Umbilical cord (tissue), 2 donors: Measurements from ENCODE around the gene MDFIC. TPM values are rescaled to one million over a fixed set of nuclear protein-coding genes. Genes with fewer than 3 reads are reported as not detected.

Experiments
- DNase-seq: peaks from one replicate; pipeline ENCODE4 v3.0.0-alpha.2; 2015; ENCODE audit warnings: low spot score
- total RNA-seq: library from RNA; depleted of rRNA; stranded (reverse); fragments of >200 nt; gene quantifications from one replicate; pipeline ENCODE4 v1.2.3, GENCODE V29; 2014; ENCODE audit warnings: low replicate concordance; ENCODE audit not compliant: insufficient read depth

The MDFIC gene
- total RNA-seq, 1 donor from 2014 or later, result 66.2 TPM

- DNase-seq, result no peak
Measured at GRCh38 chr7:114925434-114925833, 3.5 kb downstream of the MDFIC start.

GRCh38 chr7:114928060-114928459, 6.2 kb downstream of the MDFIC start:
- DNase-seq, result no peak

DNA sequence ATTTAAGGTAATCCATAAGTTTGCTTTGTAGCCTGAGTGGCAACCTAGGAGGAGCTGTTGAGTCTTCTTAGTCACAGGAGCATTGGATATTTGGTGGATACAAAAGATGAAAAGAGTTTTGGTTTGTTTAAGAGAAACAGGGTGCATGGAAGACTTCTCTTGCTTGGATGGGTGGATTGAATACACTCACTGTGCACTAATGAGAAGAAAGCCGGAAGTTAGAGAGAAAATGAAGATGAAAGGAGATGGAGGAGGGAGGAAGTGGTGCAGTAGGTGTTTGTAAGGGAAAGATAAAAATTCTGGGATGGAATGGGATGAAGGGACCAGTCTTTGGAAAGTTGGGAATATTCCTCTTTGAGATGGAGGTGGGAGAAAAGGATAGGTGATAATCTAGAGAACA, 7.7 kb downstream of the MDFIC start:
- no peak for DNase-seq

DNA sequence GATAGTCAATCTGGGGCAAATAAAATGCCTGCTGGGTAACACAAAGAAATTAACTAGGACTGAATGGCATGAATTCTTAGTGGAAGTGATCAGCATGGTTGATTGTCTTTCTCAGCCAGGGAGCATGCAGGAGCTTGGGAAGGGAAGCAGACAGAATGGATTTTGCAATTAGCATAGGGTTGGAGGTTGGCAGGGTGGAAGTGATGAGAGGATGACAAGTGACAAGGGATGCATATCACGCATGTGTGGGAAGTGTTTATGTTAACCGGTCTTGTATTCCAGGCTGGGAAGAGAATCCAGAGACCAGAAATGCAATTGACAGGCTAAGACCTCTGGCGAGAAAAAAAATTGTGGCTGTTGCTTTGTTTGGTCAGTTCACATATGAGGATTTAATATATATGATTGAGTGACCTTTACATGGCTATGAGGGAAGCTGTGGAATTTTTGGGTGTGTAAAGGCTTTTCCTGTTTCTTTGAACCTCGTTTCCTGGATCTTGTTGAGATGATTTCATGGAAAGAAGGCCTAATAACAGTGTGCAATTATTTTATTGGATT, 8.3 kb downstream of the MDFIC start:
- no peak for DNase-seq

DNA sequence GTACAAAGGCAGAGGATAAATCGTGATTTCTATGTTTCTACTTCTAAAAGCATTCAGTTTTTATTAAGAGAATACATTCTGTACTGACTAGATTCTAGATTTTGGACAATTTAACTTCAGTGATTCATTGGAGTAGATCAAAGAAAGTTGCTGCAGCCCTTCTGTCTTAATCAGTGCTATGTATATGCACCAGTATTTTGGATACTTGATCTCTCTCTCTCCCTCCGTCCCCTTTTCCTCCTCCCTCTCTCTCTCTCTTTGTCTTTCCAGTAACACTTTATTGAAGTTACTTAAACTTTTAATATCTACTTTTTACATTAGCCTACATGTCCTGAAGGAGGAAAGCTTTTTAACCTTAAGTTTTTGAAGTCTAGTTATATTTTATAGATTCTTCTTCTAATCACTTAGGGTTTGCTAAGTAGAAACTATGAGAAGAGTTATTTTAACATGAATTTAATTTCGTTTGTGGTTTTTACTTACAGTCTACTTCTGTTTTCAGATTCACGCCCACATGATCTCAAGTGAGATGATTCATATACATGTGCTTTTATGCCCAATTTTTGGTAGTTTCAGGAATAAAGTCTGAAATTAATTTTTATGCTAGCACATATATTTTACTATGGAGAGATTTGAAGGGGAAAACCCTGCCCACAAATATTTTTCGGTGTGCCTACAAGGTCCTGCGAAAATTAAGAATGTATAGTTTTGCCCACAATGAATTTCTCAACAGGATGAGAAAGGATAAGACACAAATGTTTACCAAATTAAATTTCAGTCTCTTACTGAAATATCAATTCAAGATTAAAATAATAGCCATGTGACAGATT, 9.1 kb downstream of the MDFIC start:
- peak; percentile 14 for DNase-seq

DNA sequence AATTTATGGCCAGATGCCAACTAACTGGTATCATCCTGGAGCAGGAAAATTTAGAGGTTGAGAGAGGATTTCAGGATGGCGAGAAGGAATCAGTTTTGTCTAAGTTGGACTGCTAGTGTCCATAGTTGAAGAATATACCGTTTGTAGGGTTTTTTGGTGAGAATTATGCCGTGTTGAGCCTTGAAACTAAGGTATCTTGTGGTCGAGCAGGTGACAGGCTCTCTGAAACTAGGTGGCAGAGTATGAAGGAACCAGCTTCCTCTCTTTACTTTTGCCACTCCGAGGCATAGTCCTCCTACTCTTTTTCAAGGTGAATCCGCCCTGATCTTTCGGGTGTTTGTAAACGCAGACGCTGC, 9.7 kb downstream of the MDFIC start:
- DNase-seq, result no peak

- no peak for DNase-seq
Measured at GRCh38 chr7:114932991-114933390, 11.1 kb downstream of the MDFIC start.

DNA sequence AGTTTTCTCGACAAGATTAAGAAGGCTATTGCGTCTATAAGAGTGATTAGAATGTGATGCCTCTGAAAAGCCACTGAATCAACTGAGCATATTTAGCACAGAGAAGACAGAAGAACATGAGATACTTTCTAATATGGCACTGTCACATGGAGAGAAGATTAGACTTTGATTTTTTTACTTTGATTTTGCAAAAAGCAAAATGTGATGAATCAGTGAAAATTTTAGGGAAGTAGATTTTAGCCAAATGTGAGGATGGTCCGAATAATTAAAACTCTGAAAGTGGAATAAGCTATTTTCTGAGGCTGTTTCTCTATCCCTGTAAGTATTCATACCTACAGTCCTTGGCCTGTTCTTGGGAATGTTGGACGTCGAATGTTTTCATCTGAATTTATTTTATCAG, 11.8 kb downstream of the MDFIC start:
- DNase-seq, result no peak

DNA sequence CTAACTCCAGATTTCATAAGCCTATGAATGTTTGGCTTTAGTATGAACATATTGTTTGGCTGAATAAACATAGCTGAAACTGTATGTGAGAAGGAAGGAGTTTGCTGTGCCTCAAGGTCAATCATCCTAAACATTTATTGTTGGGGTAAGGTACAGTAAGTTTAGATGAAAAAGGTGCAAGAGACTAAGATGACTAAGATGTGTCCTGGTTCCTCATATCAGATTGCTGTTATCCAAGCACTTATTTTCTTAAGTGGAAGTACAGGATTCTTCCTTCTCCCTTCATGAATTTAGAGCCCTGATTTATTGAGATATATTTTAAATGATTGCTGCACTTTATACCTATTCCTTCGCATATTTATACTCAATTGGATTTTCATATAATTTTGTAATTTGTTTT, 12.2 kb downstream of the MDFIC start:
- no peak for DNase-seq

GRCh38 chr7:114934713-114935112, 12.8 kb downstream of the MDFIC start:
- DNase-seq, result no peak

- no peak for DNase-seq
Measured at GRCh38 chr7:114936471-114936870, 14.6 kb downstream of the MDFIC start.

- no peak for DNase-seq
Measured at GRCh38 chr7:114937446-114937845, 15.6 kb downstream of the MDFIC start.

- DNase-seq, result no peak
Measured at GRCh38 chr7:114938785-114939184, 16.9 kb downstream of the MDFIC start.

DNA sequence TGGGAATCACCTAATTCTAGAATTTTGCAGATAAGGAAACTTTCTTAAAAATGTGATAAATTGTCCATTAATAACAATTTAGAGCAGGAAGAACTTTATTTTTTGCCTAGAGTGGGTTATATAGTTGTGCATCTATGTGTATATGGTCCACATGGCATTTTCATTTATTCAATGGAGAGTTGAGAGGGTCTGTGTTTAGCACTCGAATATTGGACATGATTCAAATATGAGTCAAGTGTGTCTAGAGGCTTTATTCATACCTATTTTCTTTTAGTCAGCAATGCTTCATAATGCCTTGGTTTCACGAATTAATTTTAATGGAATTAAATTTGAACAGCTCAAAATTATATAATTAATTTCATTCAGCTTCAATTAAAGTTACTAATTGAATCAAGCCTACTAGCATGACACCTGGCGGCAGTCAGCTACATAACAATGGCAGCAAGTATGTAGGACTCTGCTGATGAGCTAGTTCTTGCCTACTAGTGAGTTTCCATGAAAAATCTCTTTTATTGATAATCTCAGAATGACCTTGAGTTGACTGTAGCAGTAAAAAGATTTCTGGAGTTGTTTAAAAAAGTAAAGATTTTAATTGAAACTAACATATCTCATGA, 17.7 kb downstream of the MDFIC start:
- DNase-seq, result no peak

DNA sequence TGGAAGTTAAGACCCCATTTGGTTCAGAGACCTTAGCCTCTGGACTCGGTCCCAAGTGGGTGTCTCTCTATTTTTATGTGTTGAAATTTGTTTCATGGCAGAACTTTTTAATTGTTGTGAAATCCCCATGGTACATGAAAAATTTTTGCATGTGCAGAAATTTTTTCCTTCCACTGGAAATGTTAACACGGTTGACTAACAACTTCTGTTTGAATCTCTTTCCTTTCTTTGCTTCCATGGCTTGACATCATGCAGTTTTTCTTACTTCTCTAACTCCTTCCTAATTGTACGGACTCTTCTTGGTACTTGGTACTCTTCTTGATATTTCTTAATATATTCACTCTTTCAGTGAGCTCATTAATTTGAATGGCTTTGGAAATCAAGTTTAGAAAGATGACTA, 18.3 kb downstream of the MDFIC start:
- DNase-seq, result no peak

GRCh38 chr7:114941692-114942091, 19.8 kb downstream of the MDFIC start:
- DNase-seq, result no peak

- no peak for DNase-seq
Measured at GRCh38 chr7:114942446-114943175, 20.7 kb downstream of the MDFIC start.

DNA sequence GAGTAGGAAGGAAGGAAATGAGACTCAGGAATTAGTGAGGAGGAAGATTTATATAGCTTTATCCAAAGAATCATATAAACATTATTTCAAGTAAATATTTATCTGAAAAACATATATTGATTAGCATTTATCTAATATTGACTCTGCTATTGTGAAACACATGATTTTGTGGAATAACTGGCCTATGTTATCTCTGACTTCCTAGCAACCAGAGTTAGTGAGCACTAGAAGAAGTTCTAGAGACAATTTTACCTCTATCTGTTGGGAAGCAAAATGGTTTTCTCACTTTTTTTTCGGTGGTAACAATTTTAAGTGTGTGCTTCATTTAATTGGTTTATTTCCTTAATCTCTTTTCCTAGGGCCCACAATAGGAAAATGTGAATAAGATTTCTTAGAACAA, 21.6 kb downstream of the MDFIC start:
- DNase-seq, result no peak

GRCh38 chr7:114943953-114944744, 22.3 kb downstream of the MDFIC start:
- DNase-seq, result no peak

- peak; percentile 88 for DNase-seq
Measured at GRCh38 chr7:114944745-114945625, 23.1 kb downstream of the MDFIC start.

DNA sequence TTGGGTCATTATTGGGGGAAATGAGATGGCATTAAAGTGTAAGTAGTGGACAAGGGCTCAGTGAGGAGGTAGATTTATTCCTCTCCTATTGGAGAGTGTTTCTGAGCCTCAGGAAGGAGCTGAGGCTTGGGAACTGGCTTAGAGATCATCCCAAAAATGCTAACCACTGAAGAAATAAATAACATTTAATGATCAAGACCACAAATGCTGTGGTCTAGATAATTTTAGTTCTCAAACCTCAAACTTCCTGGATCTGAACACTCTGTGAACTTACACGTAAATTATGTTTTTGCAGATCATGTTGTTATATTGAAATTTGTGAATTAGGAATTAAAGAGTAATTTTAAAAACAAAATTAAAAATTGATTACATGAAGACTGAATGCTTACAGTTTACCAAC, 27.3 kb downstream of the MDFIC start:
- DNase-seq, result no peak
